ENCODE measurements around the gene VDR.

DNA sequence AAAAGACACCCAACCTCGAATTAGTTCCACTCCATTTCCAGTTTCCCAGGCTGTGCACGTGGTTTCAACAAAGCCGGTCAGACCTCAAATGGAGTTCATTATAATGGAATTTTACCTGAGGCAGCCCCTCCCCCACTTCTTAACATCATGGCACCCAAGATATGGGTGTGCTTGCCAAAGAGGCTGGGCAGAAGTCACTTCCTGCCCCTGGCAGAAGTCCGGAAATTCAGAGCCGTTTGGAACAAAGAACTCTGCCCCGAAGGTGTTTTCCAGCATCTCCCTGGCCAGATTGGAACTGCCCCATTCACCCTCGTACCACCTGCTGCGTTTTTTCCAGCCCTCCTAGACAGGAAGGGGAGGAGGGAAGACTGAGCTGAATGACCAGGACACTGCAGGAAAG lies 8.2 kb downstream of the VDR start:
- TF ChIP-seq, protein P1, sequence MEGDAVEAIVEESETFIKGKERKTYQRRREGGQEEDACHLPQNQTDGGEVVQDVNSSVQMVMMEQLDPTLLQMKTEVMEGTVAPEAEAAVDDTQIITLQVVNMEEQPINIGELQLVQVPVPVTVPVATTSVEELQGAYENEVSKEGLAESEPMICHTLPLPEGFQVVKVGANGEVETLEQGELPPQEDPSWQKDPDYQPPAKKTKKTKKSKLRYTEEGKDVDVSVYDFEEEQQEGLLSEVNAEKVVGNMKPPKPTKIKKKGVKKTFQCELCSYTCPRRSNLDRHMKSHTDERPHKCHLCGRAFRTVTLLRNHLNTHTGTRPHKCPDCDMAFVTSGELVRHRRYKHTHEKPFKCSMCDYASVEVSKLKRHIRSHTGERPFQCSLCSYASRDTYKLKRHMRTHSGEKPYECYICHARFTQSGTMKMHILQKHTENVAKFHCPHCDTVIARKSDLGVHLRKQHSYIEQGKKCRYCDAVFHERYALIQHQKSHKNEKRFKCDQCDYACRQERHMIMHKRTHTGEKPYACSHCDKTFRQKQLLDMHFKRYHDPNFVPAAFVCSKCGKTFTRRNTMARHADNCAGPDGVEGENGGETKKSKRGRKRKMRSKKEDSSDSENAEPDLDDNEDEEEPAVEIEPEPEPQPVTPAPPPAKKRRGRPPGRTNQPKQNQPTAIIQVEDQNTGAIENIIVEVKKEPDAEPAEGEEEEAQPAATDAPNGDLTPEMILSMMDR (IDR thresholded peaks at IDR 0.05) = no peak
- TF ChIP-seq EZH2 (IDR thresholded peaks at IDR 0.05) = no peak
- no peak for TF ChIP-seq EZH2phosphoT487 (IDR thresholded peaks at IDR 0.05)
